Activated gamma-delta T cell treated with anti-CD3 and anti-CD28 coated beads, Interleukin-2, amount 50 U/mL, for 16 hours (primary cell): ENCODE results near the gene IFNG.

Experiments used
- DNase-seq: peaks from one replicate; pipeline ENCODE4 v3.0.0-alpha.2; 2020; ENCODE audit warnings: low read depth

The IFNG gene

DNA sequence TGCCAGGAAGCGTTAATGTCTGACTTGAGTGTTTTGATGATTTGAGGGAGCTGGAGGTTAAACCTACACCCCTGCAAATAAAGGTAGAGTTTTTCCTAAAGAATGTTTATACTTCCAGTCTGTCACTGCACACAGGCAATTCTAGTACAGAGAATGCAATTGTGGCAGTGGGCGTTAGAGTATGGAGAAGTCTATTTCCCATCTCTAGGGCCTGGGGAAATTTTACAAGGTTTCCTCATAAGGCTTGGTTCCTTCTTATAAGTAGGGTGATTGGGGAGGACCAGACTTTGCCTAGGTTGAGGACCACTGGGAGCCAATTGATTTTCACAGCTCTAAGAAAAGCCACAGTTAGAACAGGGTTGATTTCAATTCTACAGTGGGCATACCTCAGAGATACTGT lies 44.3 kb downstream of the IFNG start:
- DNase-seq: no peak

DNA sequence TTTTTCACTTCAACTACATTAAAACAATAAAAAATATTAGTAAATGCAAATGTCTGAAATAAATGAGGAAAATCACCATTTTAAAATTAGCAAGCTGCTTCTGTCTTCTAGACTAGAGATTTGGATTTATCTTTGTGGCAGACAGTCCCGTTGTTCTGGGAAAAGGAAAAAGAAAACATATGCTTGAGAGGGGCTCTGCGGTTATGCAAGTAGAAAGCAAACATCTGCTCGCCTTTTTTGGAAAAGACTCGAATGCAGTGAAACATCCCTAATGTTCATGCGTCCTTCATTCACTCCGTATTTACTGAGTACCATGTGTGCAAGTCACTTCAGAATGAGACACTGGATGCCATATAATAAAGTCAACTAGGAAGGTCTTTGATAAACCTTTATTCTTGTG lies 44.9 kb downstream of the IFNG start:
- no peak for DNase-seq

GRCh38 chr12:68113644-68114043 lies 45.9 kb downstream of the IFNG start:
- DNase-seq: peak; percentile 25

GRCh38 chr12:68111995-68112394 lies 47.5 kb downstream of the IFNG start:
- DNase-seq: no peak

GRCh38 chr12:68109444-68110217 lies 49.9 kb downstream of the IFNG start:
- no peak for DNase-seq

DNA sequence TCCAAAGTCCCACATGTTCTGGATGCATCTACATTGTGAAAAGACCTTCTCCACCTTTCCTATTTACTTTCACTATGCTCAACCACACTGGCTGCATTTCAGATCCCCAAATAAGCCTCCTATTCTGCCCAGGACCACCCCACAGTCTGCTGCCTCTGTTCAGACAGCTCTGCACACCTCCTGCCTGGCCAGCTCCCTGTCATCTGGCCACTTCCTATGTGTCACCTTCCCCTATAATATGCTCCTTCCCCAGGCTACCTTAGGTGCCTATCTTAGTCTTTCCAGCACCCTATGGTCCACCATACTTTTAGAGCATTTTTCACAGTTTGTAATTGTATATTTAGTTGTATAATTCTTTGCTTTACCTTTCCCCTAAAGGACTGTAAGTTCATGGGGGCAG lies 50.5 kb downstream of the IFNG start:
- DNase-seq: no peak

- DNase-seq: no peak
These were observed 52.9 kb downstream of the IFNG start for GRCh38 chr12:68106660-68107059.

GRCh38 chr12:68106160-68106559 lies 53.4 kb downstream of the IFNG start:
- no peak for DNase-seq
